AG04450 (cell line): ENCODE measurements around the gene RASA2. TPM values are rescaled to one million over a fixed set of nuclear protein-coding genes. Genes with fewer than 3 reads are reported as not detected.

Experiments
- CTCF ChIA-PET: fragments of 300-600, 350-600 bp; formaldehyde crosslinking; extraction: SDS; loops from one replicate; lab custom pipeline; 2022; ENCODE audit warnings: antibody characterized with exemption, inconsistent platforms; lab: Charles Lee
- POLR2A ChIA-PET: fragments of 350-600 bp; formaldehyde crosslinking; extraction: SDS; loops from one replicate; lab custom pipeline; 2021; ENCODE audit warnings: antibody characterized with exemption, inconsistent platforms; lab: Yijun Ruan, JAX
- DNase-seq: peaks from one replicate; pipeline ENCODE4 v3.0.0-alpha.2; 2011; ENCODE audit warnings: low read depth, low spot score
- H3K27ac ChIP-seq: one replicate; pipeline ENCODE4 v1.5.1; 2012; ENCODE audit warnings: low read depth, low read length, control low read depth
- H3K27me3 ChIP-seq: one replicate; pipeline ENCODE4 v1.6.0; 2012; ENCODE audit warnings: low read length; ENCODE audit not compliant: control insufficient read depth, insufficient read depth
- H3K4me3 ChIP-seq: 2 replicates; pipeline ENCODE4 v1.5.1; 2011; ENCODE audit warnings: mild to moderate bottlenecking, low read depth, low read length, control low read depth
- H3K9me3 ChIP-seq: 2 replicates; pipeline ENCODE4 v1.5.1; 2012; ENCODE audit warnings: low read length; ENCODE audit not compliant: control insufficient read depth, insufficient read depth
- CTCF ChIP-seq: IDR thresholded peaks from 2 replicates; pipeline ENCODE4 v1.5.1; 2011; ENCODE audit warnings: low read depth, low read length, control low read depth, inconsistent platforms
- polyA plus RNA-seq: library from polyadenylated mRNA; depleted of rRNA; stranded (reverse); fragments of >200 nt; gene quantifications from 2 replicates; pipeline ENCODE4 v1.2.3, GENCODE V29; 2011

Gene RASA2
- polyA plus RNA-seq, 1 experiment: 11.6 TPM

GRCh38 chr3:141498598-141499223, 11.9 kb downstream of the RASA2 start:
- H3K27me3 ChIP-seq: no peaks in the 10 kb centered on the region
- ChIA-PET CTCF (no interaction called here), POLR2A (interaction anchor here (1.0 kb wide), 1 partner anchor 42 kb away, joined by 3 read pairs; no protein-coding TSS in a partner anchor)
- no peaks in the 10 kb centered on the region for H3K9me3 ChIP-seq
- TF ChIP-seq CTCF: no peak
- no peak for DNase-seq
- no peak overlapping the region for H3K4me3 ChIP-seq
- H3K27ac ChIP-seq: no peak overlapping the region

GRCh38 chr3:141499284-141499683, 12.5 kb downstream of the RASA2 start:
- Histone ChIP-seq H3K27ac (no peak overlapping the region), H3K27me3 (no peaks in the 10 kb centered on the region), H3K4me3 (no peak overlapping the region), H3K9me3 (no peaks in the 10 kb centered on the region)
- no peak for TF ChIP-seq CTCF
- ChIA-PET CTCF (no interaction called here), POLR2A (interaction anchor here (1.0 kb wide), 1 partner anchor 42 kb away, joined by 3 read pairs; no protein-coding TSS in a partner anchor)
- DNase-seq: no peak

GRCh38 chr3:141499965-141500364, 13.1 kb downstream of the RASA2 start:
- H3K27me3 ChIP-seq: no peaks in the 10 kb centered on the region
- POLR2A ChIA-PET: no interaction called here
- no peak overlapping the region for H3K4me3 ChIP-seq
- CTCF ChIA-PET: no interaction called here
- no peaks in the 10 kb centered on the region for H3K9me3 ChIP-seq
- no peak for DNase-seq
- no peak overlapping the region for H3K27ac ChIP-seq
- no peak for TF ChIP-seq CTCF

GRCh38 chr3:141500397-141500796, 13.6 kb downstream of the RASA2 start:
- no peak for DNase-seq
- no peak overlapping the region for H3K4me3 ChIP-seq
- H3K9me3 ChIP-seq: no peaks in the 10 kb centered on the region
- TF ChIP-seq CTCF: no peak
- ChIA-PET CTCF (no interaction called here), POLR2A (no interaction called here)
- no peaks in the 10 kb centered on the region for H3K27me3 ChIP-seq
- no peak overlapping the region for H3K27ac ChIP-seq

- DNase-seq: no peak
- no peaks in the 10 kb centered on the region for H3K9me3 ChIP-seq
Observed at GRCh38 chr3:141505166-141505565, 18.3 kb downstream of the RASA2 start.

More at GRCh38 chr3:141505166-141505565, 18.3 kb downstream of the RASA2 start:
- CTCF ChIA-PET: no interaction called here
- Histone ChIP-seq H3K27me3 (no peaks in the 10 kb centered on the region), H3K4me3 (no peak overlapping the region), H3K27ac (no peak overlapping the region)
- POLR2A ChIA-PET: no interaction called here
- no peak for TF ChIP-seq CTCF
